ENCODE data around the gene SCN2B. TPM values are rescaled to one million over a fixed set of nuclear protein-coding genes. Genes with fewer than 3 reads are reported as not detected.

Gene SCN2B
- polyA plus RNA-seq, 1 donor from 2014 or later: 1.1 TPM

- no peak overlapping the region for H3K27ac ChIP-seq (ENCODE audit: low read length)
- H3K9me3 ChIP-seq (ENCODE audit: low read length): no peaks in the 10 kb centered on the region
- no peaks in the 10 kb centered on the region for H3K36me3 ChIP-seq (ENCODE audit: insufficient read depth, low read length)
- no peaks in the 10 kb centered on the region for H4K20me1 ChIP-seq (ENCODE audit: insufficient read depth)
- no peak overlapping the region for H3K9ac ChIP-seq (ENCODE audit: low read length)
- H3K79me2 ChIP-seq (replicated peaks; ENCODE audit: insufficient read depth, low read length): no peaks in the 10 kb centered on the region
- no peak overlapping the region for H3K4me3 ChIP-seq (ENCODE audit: low read length)
- H2AFZ ChIP-seq (ENCODE audit: low read depth, low read length): no peak overlapping the region
- H3K27me3 ChIP-seq (ENCODE audit: insufficient read depth, low read depth, low read length): no peaks in the 10 kb centered on the region
- H3F3A ChIP-seq (ENCODE audit: insufficient read depth, low read length, poor library complexity, severe bottlenecking): no peaks in the 10 kb centered on the region
- no peaks in the 10 kb centered on the region for H3K9me2 ChIP-seq (ENCODE audit: insufficient read depth, low read length)
- TF ChIP-seq POLR2AphosphoS5 (IDR thresholded peaks at IDR 0.05): no peak
- no peak for TF ChIP-seq TAF1 (IDR thresholded peaks at IDR 0.05; ENCODE audit: low read depth)
- TF ChIP-seq RAD21 (conservative IDR thresholded peaks at IDR 0.05): no peak
- no peak for TF ChIP-seq EZH2 (IDR thresholded peaks at IDR 0.05; ENCODE audit: borderline replicate concordance, insufficient read depth, low read length, poor library complexity, severe bottlenecking)
- no peak for TF ChIP-seq EP300 (conservative IDR thresholded peaks at IDR 0.05; ENCODE audit: poor library complexity, severe bottlenecking)
- no peak for TF ChIP-seq CTCF (IDR thresholded peaks at IDR 0.05; ENCODE audit: poor library complexity, severe bottlenecking)
- no peak for TF ChIP-seq REST (IDR thresholded peaks at IDR 0.05; ENCODE audit: borderline replicate concordance)
- TF ChIP-seq SMC3 (conservative IDR thresholded peaks at IDR 0.05; ENCODE audit: poor library complexity): no peak
- no peak for TF ChIP-seq MXI1 (conservative IDR thresholded peaks at IDR 0.05; ENCODE audit: poor library complexity, severe bottlenecking)
- H3K4me2 ChIP-seq (ENCODE audit: low read length): no peak overlapping the region
These were observed 63.6 kb downstream of the SCN2B start for GRCh38 chr11:118112711-118113430.

Small RNA genes lying within 50 kb of the gene (small RNA-seq; reads per million reads assigned to genes)
- gene HSPE1P18: 0 reads per million in 3 experiments

Other genes with a start within 250 kb of the SCN2B start
- not detected in 2 replicates for gene TMPRSS13, start 247.2 kb downstream of the SCN2B start, polyA plus RNA-seq
- gene IL10RA, start 190.2 kb downstream of the SCN2B start, polyA plus RNA-seq: 0.76 and 1.1 TPM in 2 replicates
- not detected in 2 replicates for gene TMPRSS4, start 99.6 kb downstream of the SCN2B start, polyA plus RNA-seq
- 0.12 TPM in 1 of 2 replicates, not detected in the other for gene SMIM35, start 89.7 kb downstream of the SCN2B start, polyA plus RNA-seq
- gene SCN4B, start 23.8 kb downstream of the SCN2B start, polyA plus RNA-seq: 0.61 and 0.92 TPM in 2 replicates
- gene JAML, start 48.4 kb upstream of the SCN2B start, polyA plus RNA-seq: 0.28 TPM in 1 of 2 replicates, not detected in the other
- 3.6 and 5.4 TPM in 2 replicates for gene MPZL3, start 75.7 kb upstream of the SCN2B start, polyA plus RNA-seq
- not detected in 2 replicates for gene MPZL2, start 87.7 kb upstream of the SCN2B start, polyA plus RNA-seq
- not detected in 2 replicates for gene CD3E, start 128.1 kb upstream of the SCN2B start, polyA plus RNA-seq
- not detected in 2 replicates for gene CD3D, start 166.1 kb upstream of the SCN2B start, polyA plus RNA-seq
- not detected in 2 replicates for gene CD3G, start 167.7 kb upstream of the SCN2B start, polyA plus RNA-seq
- gene UBE4A, start 183.0 kb upstream of the SCN2B start, polyA plus RNA-seq: 33.0 and 36.9 TPM in 2 replicates
- 107 and 153 TPM in 2 replicates for gene ATP5MG, start 225.0 kb upstream of the SCN2B start, polyA plus RNA-seq

Data from neural cell (in vitro differentiated cells).